Measurements from ENCODE around the gene PKIG.

Gene PKIG

DNA sequence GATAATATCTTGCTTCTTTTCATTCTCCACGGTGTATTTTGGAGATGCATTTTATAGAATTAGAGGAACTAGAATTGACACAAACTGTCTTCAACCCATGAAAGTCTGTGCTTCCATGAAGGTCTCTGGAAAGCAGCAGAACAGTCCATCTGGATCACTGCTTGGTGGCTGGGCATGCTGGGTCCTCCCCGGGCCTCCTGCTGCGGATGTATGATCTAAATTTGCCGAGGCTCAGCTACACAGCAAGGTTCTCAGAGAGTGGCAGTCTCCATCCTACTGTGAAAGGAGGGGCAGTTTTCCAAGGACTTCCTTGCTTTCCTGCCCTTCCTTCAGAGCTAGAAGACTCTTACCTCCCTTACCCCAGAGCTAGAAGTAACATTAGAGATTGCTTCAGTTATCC is 15.1 kb downstream of the PKIG start:
- DNase-seq, result no peak

DNA sequence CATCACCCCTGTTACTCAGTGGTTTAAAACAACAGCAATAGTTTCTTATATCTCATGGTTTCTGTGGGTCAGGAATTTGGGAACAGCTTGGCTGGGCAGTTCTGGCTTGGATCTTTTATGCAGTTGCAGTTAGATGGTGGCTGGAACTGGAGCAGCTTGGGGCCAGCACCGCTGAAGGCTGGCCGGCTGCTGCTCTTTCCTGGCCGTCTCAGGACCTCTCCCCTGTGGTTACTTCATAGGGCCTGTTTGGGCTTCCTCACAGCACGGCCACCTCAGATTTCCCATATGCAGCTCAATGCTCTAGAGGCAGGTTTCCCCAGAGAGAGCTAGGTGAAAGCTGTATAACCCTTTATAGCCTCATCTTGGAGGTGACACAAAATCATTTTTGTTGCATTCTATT is 15.6 kb downstream of the PKIG start:
- DNase-seq, result no peak

DNA sequence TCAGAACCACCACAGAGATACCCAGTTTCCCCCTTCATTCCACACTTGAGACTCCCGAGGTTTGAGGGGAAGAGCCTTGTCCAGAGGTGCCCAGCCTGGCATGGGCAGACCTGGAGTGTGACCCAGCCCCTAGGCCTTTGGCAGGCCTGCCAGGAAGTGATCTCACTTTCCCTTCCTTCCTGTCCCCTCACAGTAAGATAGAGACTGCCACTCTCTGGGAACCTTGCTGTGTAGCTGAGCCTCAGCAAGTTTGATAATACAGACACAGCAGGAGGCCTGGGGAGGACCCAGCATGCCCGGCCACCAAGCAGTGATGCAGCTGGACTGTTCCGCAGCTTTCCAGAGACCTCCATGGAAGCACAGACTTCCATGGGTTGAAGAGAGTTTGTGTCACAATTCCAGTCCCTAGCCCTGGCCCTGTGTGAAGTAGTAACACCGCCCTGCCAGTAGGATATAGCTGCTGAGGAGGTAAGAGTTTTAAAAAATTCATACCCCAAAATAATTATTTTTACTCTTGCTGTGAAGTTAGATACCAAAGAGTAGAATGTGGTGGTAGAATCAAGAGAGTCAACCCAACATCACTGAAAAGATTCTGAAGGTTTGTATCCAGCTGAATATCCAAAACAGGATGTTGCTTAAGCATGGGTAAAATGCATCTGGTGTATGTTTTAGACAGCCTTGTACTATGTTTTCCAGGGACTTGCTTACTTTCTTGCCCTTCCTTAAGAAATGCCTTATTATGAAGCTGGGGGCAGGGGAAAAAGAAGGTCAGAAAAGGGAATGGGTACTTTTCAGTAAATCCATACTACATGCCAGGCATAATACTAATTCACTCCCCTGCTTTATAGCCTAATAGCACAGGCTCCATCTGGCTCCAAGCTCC is 16.3 kb downstream of the PKIG start:
- no peak for DNase-seq

DNA sequence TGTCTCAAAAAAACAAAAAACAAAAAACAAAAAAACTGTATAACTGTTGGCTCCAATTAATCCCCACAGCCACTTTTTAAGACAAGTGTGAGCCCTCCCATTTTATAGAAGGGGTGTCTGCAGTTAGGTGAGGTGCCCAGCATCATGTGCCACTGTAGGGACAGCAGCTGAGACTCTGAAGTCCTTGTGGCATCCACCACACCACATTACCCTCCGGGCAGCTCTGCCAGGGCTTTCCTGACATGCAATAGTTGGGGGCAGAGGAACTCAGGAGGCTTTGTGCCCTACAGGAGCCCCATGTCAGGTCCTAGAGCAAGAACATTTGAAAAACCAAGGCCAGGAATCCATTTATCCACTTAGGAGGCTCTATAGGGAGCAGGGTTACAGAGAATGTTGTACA is 17.3 kb downstream of the PKIG start:
- no peak for DNase-seq

DNA sequence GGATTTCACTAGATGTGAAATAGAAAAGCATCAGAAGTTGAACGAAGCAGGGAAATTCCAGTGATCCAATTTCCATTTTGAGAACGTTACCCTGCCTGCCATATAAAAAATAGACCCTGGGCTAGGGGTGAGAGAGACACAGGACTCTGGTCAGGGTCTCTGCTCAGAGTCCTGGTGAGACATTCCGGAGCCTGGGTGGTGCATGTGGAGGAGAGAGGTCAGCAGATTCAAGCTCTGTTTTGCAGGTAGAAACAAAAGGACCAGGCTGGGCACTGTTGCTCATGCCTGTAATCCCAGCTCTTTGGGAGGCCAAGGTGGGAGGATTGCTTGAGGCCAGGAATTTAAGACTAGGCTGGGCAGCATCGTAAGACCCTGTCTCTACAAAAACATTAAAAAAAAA is 17.9 kb downstream of the PKIG start:
- DNase-seq, result no peak

- no peak for DNase-seq
These were observed 18.4 kb downstream of the PKIG start for GRCh38 chr20:44600758-44601201.

GRCh38 chr20:44601236-44601671 is 18.9 kb downstream of the PKIG start:
- no peak for DNase-seq

DNA sequence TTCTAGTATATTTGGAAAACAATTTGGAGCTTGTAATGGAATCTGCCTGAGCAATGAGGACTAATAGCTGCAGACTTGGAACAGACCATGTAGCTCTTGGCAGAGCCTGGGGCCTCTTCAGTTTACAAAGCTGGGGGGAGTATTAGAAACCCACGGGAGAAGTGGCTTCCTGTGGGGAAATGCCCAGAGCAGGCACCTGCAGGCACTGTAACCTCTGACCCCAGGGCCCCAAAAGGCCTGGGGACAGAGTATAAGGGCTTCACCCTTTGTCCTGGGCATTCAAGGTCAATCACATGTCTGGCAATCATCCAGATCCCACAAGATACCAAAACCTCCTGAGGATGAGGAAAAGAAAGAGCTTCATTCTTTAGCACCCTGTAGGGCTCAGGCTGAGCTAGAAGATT is 19.4 kb downstream of the PKIG start:
- no peak for DNase-seq

GRCh38 chr20:44603327-44603726 is 20.9 kb downstream of the PKIG start:
- no peak for DNase-seq

DNA sequence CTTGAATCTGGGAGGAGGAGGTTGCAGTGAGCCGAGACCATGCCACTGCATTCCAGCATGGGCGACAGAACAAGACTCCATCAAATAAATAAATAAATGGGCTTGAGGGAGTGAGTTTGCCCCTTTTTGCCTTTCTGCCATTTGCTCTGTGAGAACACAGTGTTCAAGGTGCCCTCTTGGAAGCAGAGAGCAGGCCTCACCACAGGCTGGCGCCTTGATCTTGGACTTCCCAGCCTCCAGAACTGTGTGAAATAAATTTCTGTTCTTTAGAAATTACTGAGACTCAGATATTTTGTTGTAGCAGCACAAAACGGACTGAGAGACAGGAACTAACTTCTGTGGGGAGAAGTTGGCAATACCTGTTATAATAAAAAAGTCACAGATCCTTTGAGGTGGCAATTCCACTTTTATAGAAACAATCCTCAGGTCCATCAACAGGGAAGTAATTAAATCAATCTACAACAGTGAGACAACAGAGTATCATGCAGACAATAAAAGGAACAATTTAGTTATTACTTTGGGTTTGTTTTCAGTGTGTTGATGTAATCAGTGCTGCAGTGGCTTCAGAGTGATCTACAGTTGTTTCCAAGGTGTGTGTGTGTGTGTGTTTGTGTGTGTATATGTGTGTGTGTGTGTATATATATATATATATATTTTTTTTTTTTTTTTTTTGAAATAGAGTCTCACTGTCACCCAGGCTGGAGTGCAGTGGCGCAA is 24.5 kb downstream of the PKIG start:
- no peak for DNase-seq

DNA sequence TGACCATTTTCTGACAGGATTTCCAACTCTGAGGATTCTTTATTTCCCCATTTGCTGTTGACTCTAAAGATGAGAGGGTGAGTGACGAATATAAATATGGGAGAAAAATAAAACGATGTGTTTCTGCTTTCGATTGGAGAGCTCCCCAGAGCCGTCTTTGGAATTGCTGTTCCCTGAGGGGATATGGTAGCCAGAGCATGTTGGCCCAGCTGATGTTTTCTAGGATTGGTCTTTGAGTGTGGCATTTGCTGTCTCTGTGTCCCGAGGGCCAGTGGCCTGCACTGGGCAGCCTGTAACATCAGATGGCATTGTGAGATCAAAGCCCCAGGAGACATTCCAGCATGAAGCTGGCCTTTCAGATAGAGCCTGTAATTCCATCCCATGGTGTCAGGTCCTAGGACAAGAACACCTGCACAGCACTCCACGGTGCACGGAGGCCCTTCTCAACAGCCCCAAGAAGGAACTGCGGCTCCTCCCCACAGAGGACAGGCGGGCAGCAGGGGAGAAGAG is 26.7 kb downstream of the PKIG start:
- DNase-seq, result no peak

- peak; percentile 75 to 79 for DNase-seq
These were observed 27.3 kb downstream of the PKIG start for GRCh38 chr20:44609516-44610312.

- no peak for DNase-seq
These were observed 28.1 kb downstream of the PKIG start for GRCh38 chr20:44610313-44610962.

GRCh38 chr20:44613575-44613974 is 31.2 kb downstream of the PKIG start:
- DNase-seq, result no peak

GRCh38 chr20:44614525-44614924 is 32.1 kb downstream of the PKIG start:
- DNase-seq, result no peak

- no peak for DNase-seq
These were observed 32.9 kb downstream of the PKIG start for GRCh38 chr20:44615169-44615791.

- no peak for DNase-seq
These were observed 33.7 kb downstream of the PKIG start for GRCh38 chr20:44615876-44616603.

GRCh38 chr20:44616604-44616964 is 34.2 kb downstream of the PKIG start:
- no peak for DNase-seq

DNA sequence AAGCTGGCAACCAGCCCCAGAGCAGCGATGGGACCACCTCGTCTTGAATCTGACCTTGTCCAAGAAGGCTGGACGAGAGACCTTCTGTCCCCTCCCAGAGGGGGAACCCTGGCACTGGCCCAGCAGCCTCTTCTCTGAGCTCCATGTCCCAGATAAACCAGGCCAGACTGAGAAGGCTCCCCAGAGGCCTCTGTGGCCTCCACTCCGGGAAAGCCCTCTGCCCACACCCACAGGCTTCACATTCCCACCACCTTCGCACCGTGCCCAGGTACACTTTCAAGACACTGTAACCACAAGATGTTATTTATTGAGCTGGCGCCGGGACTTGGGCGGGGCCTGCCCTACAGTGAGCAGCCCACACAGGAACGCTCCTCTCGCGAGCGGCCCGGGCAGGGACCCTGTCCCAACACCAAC is 35.9 kb downstream of the PKIG start:
- DNase-seq, result no peak

- no peak for DNase-seq
These were observed 36.9 kb downstream of the PKIG start for GRCh38 chr20:44619294-44619693.

- no peak for DNase-seq
These were observed 37.7 kb downstream of the PKIG start for GRCh38 chr20:44620030-44620429.

All from NCI-H2081 (cell line).